Mesenchymal stem cell (in vitro differentiated cells and primary cell): ENCODE results near the gene HSPA12B.
"Not testable (repeated sequence)": the region's sequence is repeated elsewhere in the genome, so short reads cannot be mapped to it uniquely, and the experiment has no call there.

Source experiments
- DNase-seq: peaks from one replicate; pipeline ENCODE4 v3.0.0-alpha.2; 2013
- H2AFZ ChIP-seq: one replicate; pipeline ENCODE4 v1.6.1; 2013; ENCODE audit warnings: low read depth, mild to moderate bottlenecking, control low read depth, inconsistent platforms, low read length, moderate library complexity
- H2AK5ac ChIP-seq: 2 replicates; pipeline ENCODE4 v1.6.1; 2013; ENCODE audit warnings: low read length, moderate library complexity, mild to moderate bottlenecking, inconsistent platforms; ENCODE audit not compliant: severe bottlenecking
- H2BK120ac ChIP-seq: one replicate; pipeline ENCODE4 v1.6.1; 2013; ENCODE audit warnings: low read depth, mild to moderate bottlenecking, inconsistent platforms, low read length, moderate library complexity
- H2BK12ac ChIP-seq, 2 experiments: one replicate each; pipeline ENCODE4 v1.6.1; 2013; ENCODE audit warnings: inconsistent platforms in 2 of 2, low read length in 2 of 2, mild to moderate bottlenecking in 2 of 2, moderate library complexity in 2 of 2, control low read depth in 1 of 2
- H2BK15ac ChIP-seq: one replicate; pipeline ENCODE4 v1.6.1; 2013; ENCODE audit warnings: mild to moderate bottlenecking, low read depth, inconsistent platforms; ENCODE audit not compliant: poor library complexity, severe bottlenecking
- H2BK5ac ChIP-seq: 2 replicates; pipeline ENCODE4 v1.6.1; 2013; ENCODE audit warnings: low read depth, mild to moderate bottlenecking, low read length, control low read depth, inconsistent platforms; ENCODE audit not compliant: poor library complexity, severe bottlenecking
- H3K14ac ChIP-seq, 2 experiments: one replicate each; pipeline ENCODE4 v1.6.1; 2013; ENCODE audit warnings: inconsistent platforms in 2 of 2, low read length in 2 of 2, control low read depth in 1 of 2, mild to moderate bottlenecking in 1 of 2, moderate library complexity in 1 of 2
- H3K18ac ChIP-seq, 2 experiments: one replicate each; pipeline ENCODE4 v1.6.1; 2013; ENCODE audit warnings: inconsistent platforms in 2 of 2, low read length in 2 of 2, control low read depth in 1 of 2, low read depth in 1 of 2, mild to moderate bottlenecking in 1 of 2
- H3K23ac ChIP-seq, 2 experiments: one replicate each; pipeline ENCODE4 v1.6.1; 2013; ENCODE audit warnings: inconsistent platforms in 2 of 2, low read length in 2 of 2, mild to moderate bottlenecking in 2 of 2, moderate library complexity in 2 of 2, control low read depth in 1 of 2
- H3K27ac ChIP-seq: 2 replicates; pipeline ENCODE4 v1.5.1; 2013; ENCODE audit warnings: mild to moderate bottlenecking, moderate library complexity, low read length, control low read depth, inconsistent platforms; ENCODE audit not compliant: poor library complexity, severe bottlenecking
- H3K27me3 ChIP-seq, 2 experiments: 2 replicates each; pipeline versions ENCODE4 v1.6.1 to v1.7.0; 2013; ENCODE audit warnings: low read length in 2 of 2, mild to moderate bottlenecking in 2 of 2, moderate library complexity in 2 of 2, control low read depth in 1 of 2, inconsistent platforms in 1 of 2; ENCODE audit not compliant: control insufficient read depth in 1 of 2, insufficient read depth in 1 of 2
- H3K36me3 ChIP-seq, 2 experiments: 2 replicates each; pipeline versions ENCODE4 v1.6.1 to v1.7.0; 2013; ENCODE audit warnings: low read length in 2 of 2, control low read depth in 1 of 2, inconsistent platforms in 1 of 2, low read depth in 1 of 2, mild to moderate bottlenecking in 1 of 2; ENCODE audit not compliant: insufficient read depth in 2 of 2, control insufficient read depth in 1 of 2
- H3K4ac ChIP-seq, 2 experiments: one replicate each; pipeline ENCODE4 v1.6.1; 2013; ENCODE audit warnings: inconsistent platforms in 2 of 2, low read length in 2 of 2, mild to moderate bottlenecking in 2 of 2, moderate library complexity in 2 of 2, control low read depth in 1 of 2, low read depth in 1 of 2
- H3K4me1 ChIP-seq: 2 replicates; pipeline ENCODE4 v1.6.1; 2013; ENCODE audit warnings: low read depth, low read length, control low read depth; ENCODE audit not compliant: control insufficient read depth, insufficient read depth
- H3K4me2 ChIP-seq: 2 replicates; pipeline ENCODE4 v1.6.1; 2013; ENCODE audit warnings: low read length, mild to moderate bottlenecking, inconsistent platforms; ENCODE audit not compliant: poor library complexity, severe bottlenecking
- H3K4me3 ChIP-seq, 2 experiments: 2 replicates each; pipeline versions ENCODE4 v1.5.1 to v1.7.0; 2013; ENCODE audit warnings: low read length in 2 of 2, mild to moderate bottlenecking in 2 of 2, control low read depth in 1 of 2, low read depth in 1 of 2; ENCODE audit not compliant: insufficient read depth in 1 of 2
- H3K79me1 ChIP-seq: replicated peaks from 2 replicates; pipeline ENCODE4 v1.6.1; 2013; ENCODE audit warnings: mild to moderate bottlenecking, control low read depth, low read length, inconsistent platforms; ENCODE audit not compliant: poor library complexity, severe bottlenecking
- H3K9ac ChIP-seq: 2 replicates; pipeline ENCODE4 v1.7.0; 2013; ENCODE audit warnings: mild to moderate bottlenecking, low read length, moderate library complexity
- H3K9me3 ChIP-seq: 2 replicates; pipeline ENCODE4 v1.7.0; 2013; ENCODE audit warnings: mild to moderate bottlenecking, low read length; ENCODE audit not compliant: control insufficient read depth
- H4K8ac ChIP-seq: one replicate; pipeline ENCODE4 v1.6.1; 2013; ENCODE audit warnings: inconsistent platforms, mild to moderate bottlenecking, low read length, moderate library complexity
- H4K91ac ChIP-seq: one replicate; pipeline ENCODE4 v1.6.1; 2013; ENCODE audit warnings: mild to moderate bottlenecking, low read length, inconsistent platforms
- WGBS: methylation state at CpG from one replicate; pipeline ENCODE4 v1.1.7; 2013; ENCODE audit warnings: mixed read lengths; 5-methylcytosine and 5-hydroxymethylcytosine counted together

The HSPA12B gene

DNA sequence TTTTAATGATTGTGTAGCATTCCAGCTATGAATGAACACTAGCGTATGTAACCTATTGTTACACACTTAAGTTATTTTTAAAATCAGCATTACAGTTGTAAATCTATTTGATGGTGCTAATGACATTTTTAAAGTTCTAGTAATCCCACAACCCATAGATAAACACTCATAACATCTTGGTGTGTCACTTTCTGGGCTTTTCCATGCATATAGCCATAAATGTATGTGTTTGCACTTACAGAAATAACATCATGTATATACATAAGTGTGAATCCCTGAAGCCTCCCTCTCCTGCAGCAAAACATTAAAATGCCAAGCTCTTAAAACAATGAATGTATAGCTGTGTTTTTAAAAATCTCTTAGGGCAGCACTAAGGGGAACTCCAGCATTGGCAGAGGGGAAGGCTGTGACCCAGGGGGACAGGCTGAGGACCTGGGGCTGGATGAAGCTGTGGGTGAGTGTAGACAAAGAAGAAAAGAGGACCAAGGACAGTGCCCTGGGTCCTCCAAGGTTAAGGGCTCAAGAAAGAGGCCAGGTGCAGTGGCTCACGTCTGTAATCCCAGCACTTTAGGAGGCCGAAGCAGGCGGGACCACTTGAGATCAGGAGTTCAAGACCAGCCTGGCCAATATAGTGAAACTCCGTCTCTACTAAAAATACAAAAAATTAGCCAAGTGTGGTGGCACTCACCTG, 55.0 kb downstream of the HSPA12B start:
- Histone ChIP-seq H2BK5ac (no peak overlapping the region), H3K27ac (no peak overlapping the region), H3K9ac (peak overlapping the region; percentile 83), H3K4ac (peak overlapping the region in 1 of 2 experiments; percentile 21), H3K23ac (no peak overlapping the region), H3K18ac (no peak overlapping the region), H3K9me3 (no peaks in the 10 kb centered on the region), H2AFZ (no peak overlapping the region), H2BK15ac (no peak overlapping the region), H3K36me3 (peaks cover 23 to 24% of the 10 kb centered on the region in 2 experiments), H2AK5ac (no peak overlapping the region), H3K27me3 (no peaks in the 10 kb centered on the region), H2BK12ac (no peak overlapping the region), H3K79me1 (peaks cover 18% of the 10 kb centered on the region), H4K8ac (no peak overlapping the region), H3K4me3 (peak overlapping the region in 1 of 2 experiments; percentile 77), H3K4me1 (peaks cover 31% of the 10 kb centered on the region), H3K4me2 (no peak overlapping the region), H2BK120ac (no peak overlapping the region), H4K91ac (no peak overlapping the region), H3K14ac (no peak overlapping the region)
- WGBS: 91% methylated on average over 4 of the region's 5 CpGs
- DNase-seq: peak; percentile 40

GRCh38 chr20:3788685-3789155, 56.2 kb downstream of the HSPA12B start:
- no peak overlapping the region for H3K23ac ChIP-seq
- H2BK12ac ChIP-seq: peak overlapping the region in 1 of 2 experiments; percentile 31
- DNase-seq: peak; percentile 22
- H3K27me3 ChIP-seq: no peaks in the 10 kb centered on the region
- no peak overlapping the region for H3K4ac ChIP-seq
- H3K36me3 ChIP-seq: peaks cover 12 to 20% of the 10 kb centered on the region in 2 experiments
- no peak overlapping the region for H3K14ac ChIP-seq
- no peak overlapping the region for H2BK15ac ChIP-seq
- no peak overlapping the region for H2BK5ac ChIP-seq
- no peak overlapping the region for H2BK120ac ChIP-seq
- peaks cover 11% of the 10 kb centered on the region for H3K79me1 ChIP-seq
- no peak overlapping the region for H2AFZ ChIP-seq
- peak overlapping the region in 1 of 2 experiments; percentile 2 for H3K18ac ChIP-seq
- no peak overlapping the region for H3K4me2 ChIP-seq
- H3K4me3 ChIP-seq: no peak overlapping the region
- no peaks in the 10 kb centered on the region for H3K9me3 ChIP-seq
- no peak overlapping the region for H4K91ac ChIP-seq
- no peak overlapping the region for H4K8ac ChIP-seq
- no peak overlapping the region for H3K27ac ChIP-seq
- no peak overlapping the region for H3K9ac ChIP-seq
- WGBS: 40% methylated on average over 4 of the region's 4 CpGs
- H2AK5ac ChIP-seq: no peak overlapping the region
- peaks cover 24% of the 10 kb centered on the region for H3K4me1 ChIP-seq

DNA sequence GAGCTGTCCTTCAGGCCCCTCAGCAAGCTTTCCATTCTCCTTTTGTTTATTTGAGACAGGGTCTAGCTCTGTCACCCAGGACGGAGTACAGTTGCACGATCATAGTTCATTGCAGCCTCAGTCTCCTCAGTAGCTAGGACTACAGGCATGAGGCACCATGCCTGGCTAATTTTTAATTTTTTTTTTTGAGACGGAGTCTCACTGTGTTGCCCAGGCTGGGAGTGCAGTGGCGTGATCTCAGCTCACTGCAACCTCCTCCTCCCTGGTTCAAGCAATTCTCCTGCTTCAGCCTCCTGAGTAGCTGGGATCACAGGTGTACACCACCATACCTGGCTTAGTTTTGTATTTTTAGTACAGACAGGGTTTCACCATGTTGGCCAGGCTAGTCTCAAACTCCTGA, 56.7 kb downstream of the HSPA12B start:
- not testable (repeated sequence) for H2AK5ac ChIP-seq, H3K18ac ChIP-seq, H3K4me3 ChIP-seq, H3K14ac ChIP-seq, H4K8ac ChIP-seq, H2AFZ ChIP-seq, H3K9me3 ChIP-seq, H2BK5ac ChIP-seq, H3K27me3 ChIP-seq, H2BK120ac ChIP-seq, H4K91ac ChIP-seq, H3K9ac ChIP-seq, H3K23ac ChIP-seq, H2BK15ac ChIP-seq, H3K4ac ChIP-seq, H3K27ac ChIP-seq, DNase-seq, H3K4me2 ChIP-seq
- Histone ChIP-seq H3K36me3 (peaks cover 12 to 17% of the 10 kb centered on the region in 2 experiments), H3K79me1 (peaks cover 10% of the 10 kb centered on the region), H2BK12ac (peak overlapping the region in 1 of 2 experiments; percentile 31), H3K4me1 (peaks cover 19% of the 10 kb centered on the region)
- WGBS: 93% methylated on average over 4 of the region's 4 CpGs

- H3K27me3 ChIP-seq, H2AK5ac ChIP-seq, H2BK5ac ChIP-seq, H2BK15ac ChIP-seq, H4K91ac ChIP-seq, H4K8ac ChIP-seq, H3K27ac ChIP-seq, H3K4me3 ChIP-seq, H3K9me3 ChIP-seq, H3K18ac ChIP-seq, H2AFZ ChIP-seq, H3K23ac ChIP-seq, H3K4me2 ChIP-seq, H2BK12ac ChIP-seq, H3K4ac ChIP-seq, DNase-seq, H3K14ac ChIP-seq, H3K9ac ChIP-seq: not testable (repeated sequence)
- Histone ChIP-seq H3K4me1 (peaks cover 26% of the 10 kb centered on the region), H3K79me1 (peaks cover 20% of the 10 kb centered on the region), H3K36me3 (peaks cover 14 to 19% of the 10 kb centered on the region in 2 experiments), H2BK120ac (peak overlapping the region; percentile 19)
- WGBS: 73% methylated on average over 1 of the region's 3 CpGs
Measured at GRCh38 chr20:3794168-3794567, 61.7 kb downstream of the HSPA12B start.
